ENCODE results near the gene EFTUD2. TPM values are rescaled to one million over a fixed set of nuclear protein-coding genes. Genes with fewer than 3 reads are reported as not detected.
A peak's percentile ranks its signal among the peaks of the same experiment; 100 is the strongest.

EFTUD2 gene
- total and polyA plus RNA-seq, 9 of the 15 experiments (the other 6 are each of a cell fraction or from before 2014, with no cell fraction given): 65.8 to 362 (median 218) TPM

GRCh38 chr17:44919885-44920564 lies 20.8 kb upstream of the EFTUD2 start (continued):
- TF ChIP-seq CAMTA2 (CRISPR knock-in tag; conservative IDR thresholded peaks at IDR 0.05) (no peak), IFI16 (CRISPR knock-in tag; IDR thresholded peaks at IDR 0.05) (no peak), KDM1A (IDR thresholded peaks at IDR 0.05) (peak in 1 of 2 experiments; percentile 46; a peak in 1 of 4 replicates), POU5F1 (IDR thresholded peaks at IDR 0.05; ENCODE audit: borderline replicate concordance, low read depth, low read length, partially characterized antibody) (no peak), EP300 (IDR thresholded peaks at IDR 0.05; ENCODE audit: low read length) (no peak), THRB (CRISPR knock-in tag; conservative IDR thresholded peaks at IDR 0.05) (no peak), PHF20 (IDR thresholded peaks at IDR 0.05; ENCODE audit: partially characterized antibody) (no peak), ESRRA (IDR thresholded peaks at IDR 0.05; ENCODE audit: borderline replicate concordance, low read depth) (0 out of 2 replicates have a peak, but pooled peaks have one; percentile 12), DNMT1 (IDR thresholded peaks at IDR 0.05) (no peak), ZNF766 (CRISPR knock-in tag; conservative IDR thresholded peaks at IDR 0.05) (no peak), ZNF395 (CRISPR knock-in tag; IDR thresholded peaks at IDR 0.05) (no peak), USF1 (CRISPR knock-in tag; IDR thresholded peaks at IDR 0.05) (peak; percentile 35), REST (IDR thresholded peaks at IDR 0.05; ENCODE audit: borderline replicate concordance) (peak; percentile 84; the same call in 1 of the 2 replicates), REST (CRISPR knock-in tag; IDR thresholded peaks at IDR 0.05; ENCODE audit: low read depth) (no peak), KDM2B (CRISPR knock-in tag; IDR thresholded peaks at IDR 0.05) (no peak), CBX3 (IDR thresholded peaks at IDR 0.05; ENCODE audit: borderline replicate concordance in 1 of 2, low read length in 2 of 2) (no peak), SMAD4 (CRISPR knock-in tag; conservative IDR thresholded peaks at IDR 0.05) (no peak)

Data from K562 (cell line).